H1 (cell line): ENCODE results near the gene CYP46A1. TPM values are rescaled to one million over a fixed set of nuclear protein-coding genes. Genes with fewer than 3 reads are reported as not detected.

Experiments used
- CTCF ChIA-PET: fragments of 300-600 bp; sonication (Branson Sonifier 250); formaldehyde crosslinking; loops from one replicate; lab custom pipeline; 2021; ENCODE audit not compliant: partially characterized antibody; lab: Charles Lee
- POLR2A ChIA-PET: fragments of 300-600 bp; sonication (Branson Sonifier 250); formaldehyde crosslinking; loops from one replicate; lab custom pipeline; 2021; ENCODE audit warnings: inconsistent platforms; ENCODE audit not compliant: partially characterized antibody; lab: Charles Lee
- DNase-seq, 2 experiments: peaks; one replicate each; pipeline versions ENCODE4 v3.0.0 to v3.0.0-alpha.2; 2010 to 2022; ENCODE audit warnings: low spot score in 2 of 2, low read depth in 1 of 2, mixed read lengths in 1 of 2
- FAIRE-seq: peaks from 2 replicates; lab custom pipeline; 2011; peaks lifted over from hg19 to GRCh38; lab: Jason Lieb, UNC
- H2AFZ ChIP-seq: 2 replicates; pipeline ENCODE4 v1.8.1; 2012; ENCODE audit warnings: low read length, inconsistent platforms
- H2AK5ac ChIP-seq: 2 replicates; pipeline ENCODE4 v1.6.1; 2013; ENCODE audit warnings: low read depth, low read length
- H2BK120ac ChIP-seq: replicated peaks from 2 replicates; pipeline ENCODE3; 2013; ENCODE audit warnings: low read depth, low read length, inconsistent platforms
- H2BK12ac ChIP-seq: 2 replicates; pipeline ENCODE4 v1.6.1; 2013; ENCODE audit warnings: low read depth, low read length
- H2BK15ac ChIP-seq: 2 replicates; pipeline ENCODE4 v1.6.1; 2013; ENCODE audit warnings: low read length
- H2BK20ac ChIP-seq: 2 replicates; pipeline ENCODE4 v1.6.1; 2013; ENCODE audit warnings: low read length
- H2BK5ac ChIP-seq: 2 replicates; pipeline ENCODE4 v1.6.1; 2013; ENCODE audit warnings: low read depth, low read length
- H3K14ac ChIP-seq: 2 replicates; pipeline ENCODE4 v1.6.1; 2013; ENCODE audit warnings: inconsistent platforms; ENCODE audit not compliant: insufficient read length
- H3K18ac ChIP-seq: 2 replicates; pipeline ENCODE4 v1.6.1; 2013; ENCODE audit warnings: low read length; ENCODE audit errors: extremely low read depth
- H3K23ac ChIP-seq: 2 replicates; pipeline ENCODE4 v1.6.1; 2013; ENCODE audit warnings: inconsistent platforms; ENCODE audit not compliant: insufficient read length
- H3K23me2 ChIP-seq: 2 replicates; pipeline ENCODE4 v1.6.1; 2013; ENCODE audit warnings: low read depth, low read length
- H3K27ac ChIP-seq: 2 replicates; pipeline ENCODE4 v1.6.1; 2011; ENCODE audit warnings: low read depth, low read length, inconsistent platforms
- H3K27me3 ChIP-seq, 4 experiments: replicated peaks in 1 of 4; 1 replicate in 1 of 4; 2 replicates in 3 of 4; pipeline versions ENCODE4 v1.6.1 to v1.8.1; 2011 to 2013; ENCODE audit warnings: low read length in 3 of 4, mild to moderate bottlenecking in 3 of 4, inconsistent platforms in 2 of 4, mixed read lengths in 2 of 4, moderate library complexity in 1 of 4; ENCODE audit not compliant: control insufficient read depth in 3 of 4, insufficient read depth in 3 of 4; ENCODE audit errors: extremely low read depth in 1 of 4
- H3K36me3 ChIP-seq, 4 experiments: 2 replicates each; pipeline versions ENCODE4 v1.6.1 to v1.8.1; 2011 to 2013; ENCODE audit warnings: mild to moderate bottlenecking in 4 of 4, low read length in 3 of 4, moderate library complexity in 2 of 4, control low read depth in 1 of 4, inconsistent platforms in 1 of 4; ENCODE audit not compliant: insufficient read depth in 4 of 4, control insufficient read depth in 2 of 4
- H3K4ac ChIP-seq: replicated peaks from 2 replicates; pipeline ENCODE3; 2013; ENCODE audit warnings: low read length, low read depth, mixed read lengths, inconsistent platforms; ENCODE audit not compliant: insufficient read length
- H3K4me1 ChIP-seq, 4 experiments: replicated peaks in 1 of 4; 1 replicate in 1 of 4; 2 replicates in 3 of 4; pipeline versions ENCODE4 v1.6.1 to v1.8.1; 2011 to 2013; ENCODE audit warnings: low read length in 3 of 4, inconsistent platforms in 2 of 4, mixed read lengths in 1 of 4; ENCODE audit not compliant: insufficient read depth in 4 of 4, control insufficient read depth in 3 of 4
- H3K4me2 ChIP-seq, 2 experiments: 2 replicates each; pipeline versions ENCODE4 v1.6.1 to v1.8.1; 2011 to 2013; ENCODE audit warnings: low read depth in 2 of 2, low read length in 2 of 2, control low read depth in 1 of 2, inconsistent platforms in 1 of 2, mild to moderate bottlenecking in 1 of 2; ENCODE audit not compliant: insufficient read depth in 1 of 2
- H3K4me3 ChIP-seq, 4 experiments: fragments of 200-600, 300-600 bp in 1 of 4; sonication (generic), shearing (Covaris generic), sonication (Bioruptor Twin) in 1 of 4; 2 replicates each; pipeline versions ENCODE4 v1.5.1 to v1.8.1; 2011 to 2016; ENCODE audit warnings: low read length in 4 of 4, low read depth in 3 of 4, control low read depth in 2 of 4, inconsistent platforms in 2 of 4, mild to moderate bottlenecking in 2 of 4, mixed read lengths in 1 of 4, moderate library complexity in 1 of 4; ENCODE audit not compliant: insufficient read depth in 2 of 4; ENCODE audit errors: extremely low read depth in 1 of 4
- H3K56ac ChIP-seq: replicated peaks from 2 replicates; pipeline ENCODE3; 2013; ENCODE audit warnings: low read depth, mild to moderate bottlenecking, mixed read lengths, low read length, inconsistent platforms; ENCODE audit not compliant: insufficient read length
- H3K79me1 ChIP-seq: 2 replicates; pipeline ENCODE4 v1.6.1; 2013; ENCODE audit warnings: low read depth, low read length, control low read depth
- H3K79me2 ChIP-seq, 2 experiments: 2 replicates each; pipeline versions ENCODE4 v1.6.1 to v1.8.1; 2012 to 2013; ENCODE audit warnings: low read length in 2 of 2, mild to moderate bottlenecking in 2 of 2, inconsistent platforms in 1 of 2; ENCODE audit not compliant: insufficient read depth in 2 of 2, control insufficient read depth in 1 of 2
- H3K9ac ChIP-seq, 4 experiments: replicated peaks in 1 of 4; 1 replicate in 1 of 4; 2 replicates in 3 of 4; pipeline versions ENCODE4 v1.6.1 to v1.8.1; 2011 to 2013; ENCODE audit warnings: low read depth in 3 of 4, low read length in 3 of 4, control low read depth in 2 of 4, mild to moderate bottlenecking in 2 of 4, moderate library complexity in 2 of 4, inconsistent platforms in 1 of 4; ENCODE audit errors: extremely low read depth in 1 of 4
- H3K9me3 ChIP-seq, 2 experiments: 2 replicates each; pipeline versions ENCODE4 v1.6.1 to v1.8.1; 2012 to 2013; ENCODE audit warnings: mild to moderate bottlenecking in 2 of 2, moderate library complexity in 2 of 2, control low read depth in 1 of 2, inconsistent platforms in 1 of 2, low read depth in 1 of 2, low read length in 1 of 2, mixed read lengths in 1 of 2; ENCODE audit not compliant: insufficient read depth in 2 of 2
- H4K20me1 ChIP-seq, 2 experiments: replicated peaks in 1 of 2; 2 replicates each; pipeline versions ENCODE3 to v1.8.1; 2011 to 2013; ENCODE audit warnings: inconsistent platforms in 2 of 2, low read length in 2 of 2, mild to moderate bottlenecking in 1 of 2; ENCODE audit not compliant: insufficient read depth in 2 of 2, control insufficient read depth in 1 of 2
- H4K5ac ChIP-seq: 2 replicates; pipeline ENCODE4 v1.6.1; 2013; ENCODE audit warnings: low read length, low read depth, mixed read lengths, inconsistent platforms; ENCODE audit not compliant: insufficient read length
- H4K8ac ChIP-seq: 2 replicates; pipeline ENCODE4 v1.8.0; 2013; ENCODE audit warnings: mild to moderate bottlenecking, moderate library complexity, low read length, inconsistent platforms; ENCODE audit not compliant: insufficient read depth; ENCODE audit errors: extremely low read depth
- H4K91ac ChIP-seq: replicated peaks from 2 replicates; pipeline ENCODE3; 2013; ENCODE audit warnings: low read length, mixed read lengths, inconsistent platforms; ENCODE audit not compliant: insufficient read length
- CTBP2 ChIP-seq: IDR thresholded peaks from 2 replicates; pipeline ENCODE4 v1.7.0; 2011; ENCODE audit warnings: borderline replicate concordance, mild to moderate bottlenecking, moderate library complexity, mixed read lengths, low read length; ENCODE audit not compliant: insufficient read depth, insufficient read length
- CTCF ChIP-seq, 3 experiments: IDR thresholded peaks; 1 replicate in 2 of 3; 2 replicates in 1 of 3; pipeline versions ENCODE4 v1.5.1 to v1.6.1; 2011; ENCODE audit warnings: low read length in 3 of 3, mild to moderate bottlenecking in 3 of 3, inconsistent platforms in 2 of 3, low read depth in 1 of 3, moderate library complexity in 1 of 3; ENCODE audit not compliant: insufficient read depth in 1 of 3; ENCODE audit errors: control extremely low read depth in 1 of 3
- RNF2 ChIP-seq: fragments of 200-900, 300-1000 bp; sonication (generic); IDR thresholded peaks from 2 replicates; pipeline ENCODE4 v1.7.1; 2016; ENCODE audit warnings: borderline replicate concordance, low read depth, mild to moderate bottlenecking, antibody characterized with exemption, low read length; ENCODE audit not compliant: poor library complexity, severe bottlenecking; ENCODE audit errors: missing control alignments
- SP1 ChIP-seq: IDR thresholded peaks from 2 replicates; pipeline ENCODE4 v1.6.1; 2011; ENCODE audit warnings: low read depth, low read length
- TAF7 ChIP-seq: optimal IDR thresholded peaks from 2 replicates; pipeline ENCODE3; 2011; ENCODE audit warnings: low read depth, mild to moderate bottlenecking, inconsistent platforms, low read length, moderate library complexity, borderline replicate concordance
- WGBS, 2 experiments: shearing (Covaris generic) in 1 of 2; methylation state at CpG; one replicate each; pipeline versions ENCODE4 v1.1.6 to v1.1.7; 2013 to 2015; ENCODE audit warnings: low lambda C conversion rate in 2 of 2, mixed read lengths in 2 of 2, inconsistent platforms in 1 of 2, low coverage in 1 of 2, missing lambda C conversion rate in 1 of 2; ENCODE audit not compliant: insufficient replicate concordance in 2 of 2, insufficient coverage in 1 of 2, insufficient read length in 1 of 2; ENCODE audit errors: extremely low coverage in 1 of 2, missing lambda C conversion rate in 1 of 2; 5-methylcytosine and 5-hydroxymethylcytosine counted together
- polyA plus RNA-seq, 7 experiments: library from polyadenylated mRNA; depleted of rRNA in 3 of 7; stranded (reverse) in 5 of 7; unstranded in 2 of 7; fragments of >200 nt in 5 of 7; fragments of 200-250 nt in 2 of 7; gene quantifications; 1 replicate in 5 of 7; 2 replicates in 1 of 7; 4 replicates in 1 of 7; pipeline versions ENCODE4 v1.2.1 to v1.2.3, GENCODE V29; 2011 to 2013; ENCODE audit warnings: missing spikeins in 2 of 7, mixed read lengths in 2 of 7
- total RNA-seq: library from RNA; stranded (reverse); fragmentation: NEBNext Ultra II Directional; extraction: Animal tissue kit (Norgen Biotek cat#: 25700); gene quantifications from 2 replicates; pipeline ENCODE4 v1.2.1, GENCODE V29; 2021

CYP46A1 gene
- total and polyA plus RNA-seq, 2 of the 8 experiments (the other 6 are each of a cell fraction or from before 2014, with no cell fraction given), result 0.41 to 1.3 TPM

DNA sequence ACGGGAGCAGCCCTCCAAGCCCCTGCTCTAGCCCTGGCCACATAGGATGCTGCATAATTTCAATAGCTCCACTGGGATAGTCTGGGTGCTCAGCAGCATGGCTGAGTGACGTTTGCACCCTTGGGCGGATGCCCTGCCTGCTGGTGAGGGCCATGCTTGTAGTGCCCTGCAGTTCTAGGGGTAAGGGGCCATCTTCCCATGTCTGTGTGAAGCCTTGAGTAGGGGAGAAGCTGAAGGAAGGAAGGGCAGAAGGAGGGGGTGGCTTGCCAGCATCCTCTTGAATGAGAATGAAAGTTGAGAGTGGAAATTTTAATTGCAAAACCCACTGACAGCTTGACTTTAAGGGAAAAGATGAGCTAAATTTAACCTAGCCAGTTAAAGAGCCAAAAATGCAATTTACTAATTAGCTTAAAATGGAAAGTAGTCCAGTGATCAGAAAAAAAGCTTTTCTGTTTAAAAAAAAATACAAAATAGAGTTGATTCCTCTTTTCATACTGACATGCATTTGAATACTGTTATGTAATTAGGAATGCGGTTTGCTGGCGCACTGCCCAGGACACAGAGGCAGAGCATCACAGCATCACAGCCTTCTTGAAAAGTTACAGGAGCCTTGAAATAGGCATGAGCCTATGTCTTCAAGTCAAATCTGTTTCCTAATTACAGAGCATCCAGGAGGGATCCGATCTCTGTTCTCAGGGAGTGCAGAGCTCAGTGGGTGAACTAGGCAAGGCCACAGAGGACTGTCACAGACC lies 90.6 kb downstream of the CYP46A1 start:
- peak overlapping the region; percentile 38 for H2BK120ac ChIP-seq
- peak overlapping the region; percentile 53; the same call in 1 of the 2 replicates for H2BK15ac ChIP-seq
- H3K36me3 ChIP-seq, result no peaks in the 10 kb centered on the region
- peak overlapping the region; percentile 53; the same call in 1 of the 2 replicates for H2BK12ac ChIP-seq
- peaks cover 12 to 27% (median 20%) of the 10 kb centered on the region in 4 experiments for H3K4me1 ChIP-seq
- POLR2A ChIA-PET, result interaction anchor here (0.7 to 1.8 kb wide), 5 partner anchors 10 to 23 kb away, joined by 3 to 8 read pairs (median 3); partner anchors contain the start of gene EML1
- peak overlapping the region; percentile 87 for H4K91ac ChIP-seq
- H3K9ac ChIP-seq, result 0 out of 7 replicates have a peak overlapping the region, but pooled peaks of 1 of the 4 experiments have one; percentile 4
- H3K14ac ChIP-seq, result no peak overlapping the region
- peak overlapping the region; percentile 85 for H3K18ac ChIP-seq
- H4K8ac ChIP-seq, result no peak overlapping the region
- H3K79me1 ChIP-seq, result no peaks in the 10 kb centered on the region
- peak overlapping the region; percentile 89 for H2BK20ac ChIP-seq
- no peak overlapping the region for H3K23ac ChIP-seq
- no peaks in the 10 kb centered on the region for H3K79me2 ChIP-seq
- FAIRE-seq (no peak), DNase-seq (no peak)
- no peak overlapping the region for H3K56ac ChIP-seq
- peaks cover 0 to 2% of the 10 kb centered on the region in 2 experiments; a peak in 1 of 4 replicates for H3K9me3 ChIP-seq
- H2BK5ac ChIP-seq, result no peak overlapping the region
- no peaks in the 10 kb centered on the region for H3K27me3 ChIP-seq
- no peak overlapping the region for H2AK5ac ChIP-seq
- H3K27ac ChIP-seq, result no peak overlapping the region
- peak overlapping the region; percentile 19 to 45 for H3K4me2 ChIP-seq
- no peaks in the 10 kb centered on the region for H4K20me1 ChIP-seq
- no peaks in the 10 kb centered on the region for H3K23me2 ChIP-seq
- H3K4ac ChIP-seq, result peak overlapping the region; percentile 57
- H3K4me3 ChIP-seq, result 0 out of 8 replicates have a peak overlapping the region, but pooled peaks of 1 of the 4 experiments have one; percentile 10
- peak overlapping the region; percentile 12 for H4K5ac ChIP-seq
- 54% methylated on average over 6 of the region's 6 CpGs; no CpG with 5 or more reads in 1 of the 2 experiments for WGBS, 2 experiments
- CTCF ChIA-PET, result interaction anchor here (0.7 to 2.6 kb wide), 12 partner anchors 12 to 125 kb away, joined by 3 to 9 read pairs (median 4); no protein-coding TSS in a partner anchor
- 0 out of 2 replicates have a peak overlapping the region, but pooled peaks have one; percentile 17 for H2AFZ ChIP-seq
- TF ChIP-seq RNF2, result no peak
- TF ChIP-seq CTBP2, result no peak
- no peak for TF ChIP-seq TAF7
- no peak for TF ChIP-seq CTCF (IDR thresholded peaks at IDR 0.05; ENCODE audit: control extremely low read depth in 1 of 3, insufficient read depth in 1 of 3, low read depth in 1 of 3, low read length in 3 of 3)
- no peak for TF ChIP-seq SP1
